Activated naive CD4-positive, alpha-beta T cell treated with anti-CD3 and anti-CD28 coated beads, Interleukin-2, amount 50 U/mL, for 24 hours (primary cell): ENCODE measurements around the gene HCRTR1.
A peak's percentile ranks its signal among the peaks of the same experiment; 100 is the strongest.

ENCODE experiments used
- H3K27ac Mint-ChIP-seq: one replicate; pipeline ENCODE4 v1.8.0; 2021; ENCODE audit warnings: mild to moderate bottlenecking, mixed read lengths
- H3K27me3 Mint-ChIP-seq: one replicate; pipeline ENCODE4 v1.8.0; 2021; ENCODE audit warnings: mixed read lengths
- H3K36me3 Mint-ChIP-seq: one replicate; pipeline ENCODE4 v1.8.0; 2021; ENCODE audit warnings: mixed read lengths
- H3K4me1 Mint-ChIP-seq: one replicate; pipeline ENCODE4 v1.8.0; 2021; ENCODE audit warnings: mixed read lengths
- H3K4me3 Mint-ChIP-seq: one replicate; pipeline ENCODE4 v1.8.0; 2021; ENCODE audit warnings: mild to moderate bottlenecking, mixed read lengths
- H3K9me3 Mint-ChIP-seq: one replicate; pipeline ENCODE4 v1.8.0; 2021; ENCODE audit warnings: mixed read lengths

Gene HCRTR1

GRCh38 chr1:31617218-31617915 lies at the start of gene HCRTR1:
Gene HCRTR1 (plus strand): TSS chr1:31617689. CDS start chr1:31619193, 1,504 bp downstream.
- no peaks in the 10 kb centered on the region for H3K9me3 Mint-ChIP-seq
- peaks cover 1% of the 10 kb centered on the region for H3K36me3 Mint-ChIP-seq
- peaks cover 20% of the 10 kb centered on the region for H3K27me3 Mint-ChIP-seq
- H3K4me1 Mint-ChIP-seq, result peaks cover 9% of the 10 kb centered on the region
- peak within 1 kb of the TSS; percentile 79 for H3K4me3 Mint-ChIP-seq
- no peak within 1 kb of the TSS for H3K27ac Mint-ChIP-seq

DNA sequence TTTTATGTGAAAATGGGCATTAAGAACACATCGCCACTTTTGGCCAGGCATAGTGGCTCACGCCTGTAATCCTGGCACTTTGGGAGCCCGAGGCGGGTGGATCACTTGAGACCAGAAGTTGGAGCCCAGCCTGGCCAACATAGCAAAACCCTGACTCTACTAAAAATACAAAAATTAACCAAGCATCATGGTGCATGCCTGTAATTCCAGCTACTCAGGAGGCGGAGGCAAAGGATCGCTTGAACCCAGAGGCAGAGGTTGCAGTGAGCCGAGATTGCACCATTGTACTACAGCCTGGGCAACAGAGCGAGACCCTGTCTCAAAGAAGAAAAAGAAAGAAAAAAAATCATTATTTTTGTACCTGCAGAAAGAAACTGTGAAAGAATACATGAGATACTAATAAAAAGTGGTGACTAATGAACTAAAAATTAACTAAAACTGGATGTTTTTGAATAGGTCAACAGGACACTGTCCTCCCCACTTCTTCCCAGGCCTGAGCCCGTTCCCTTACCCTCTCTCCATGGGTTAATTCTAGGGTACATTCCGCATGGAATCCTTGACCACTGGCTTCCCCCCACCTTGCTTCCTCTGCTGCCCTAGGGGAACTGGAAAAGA lies 49.4 kb upstream of the HCRTR1 start:
- H3K4me1 Mint-ChIP-seq, result no peaks in the 10 kb centered on the region
- H3K36me3 Mint-ChIP-seq, result no peaks in the 10 kb centered on the region
- peaks cover 3% of the 10 kb centered on the region for H3K27me3 Mint-ChIP-seq
- H3K9me3 Mint-ChIP-seq, result no peaks in the 10 kb centered on the region
- H3K27ac Mint-ChIP-seq, result no peak overlapping the region
- no peak overlapping the region for H3K4me3 Mint-ChIP-seq

- H3K36me3 Mint-ChIP-seq, result no peaks in the 10 kb centered on the region
- H3K4me3 Mint-ChIP-seq, result no peak overlapping the region
- H3K27me3 Mint-ChIP-seq, result peaks cover 2% of the 10 kb centered on the region
- H3K27ac Mint-ChIP-seq, result no peak overlapping the region
- H3K9me3 Mint-ChIP-seq, result no peaks in the 10 kb centered on the region
- no peaks in the 10 kb centered on the region for H3K4me1 Mint-ChIP-seq
Observed at GRCh38 chr1:31568895-31569595, 48.4 kb upstream of the HCRTR1 start.

GRCh38 chr1:31569596-31570173 lies 47.8 kb upstream of the HCRTR1 start:
- H3K4me1 Mint-ChIP-seq, result no peaks in the 10 kb centered on the region
- no peak overlapping the region for H3K4me3 Mint-ChIP-seq
- no peaks in the 10 kb centered on the region for H3K36me3 Mint-ChIP-seq
- H3K27ac Mint-ChIP-seq, result no peak overlapping the region
- H3K9me3 Mint-ChIP-seq, result no peaks in the 10 kb centered on the region
- H3K27me3 Mint-ChIP-seq, result peaks cover 4% of the 10 kb centered on the region

- Mint-ChIP-seq H3K27me3 (peaks cover 4% of the 10 kb centered on the region), H3K27ac (no peak overlapping the region), H3K4me1 (no peaks in the 10 kb centered on the region), H3K4me3 (no peak overlapping the region), H3K9me3 (no peaks in the 10 kb centered on the region), H3K36me3 (no peaks in the 10 kb centered on the region)
Observed at GRCh38 chr1:31570228-31570627, 47.3 kb upstream of the HCRTR1 start.

GRCh38 chr1:31570906-31571305 lies 46.6 kb upstream of the HCRTR1 start:
- Mint-ChIP-seq H3K4me3 (no peak overlapping the region), H3K9me3 (no peaks in the 10 kb centered on the region), H3K36me3 (no peaks in the 10 kb centered on the region), H3K27ac (no peak overlapping the region), H3K27me3 (peaks cover 4% of the 10 kb centered on the region), H3K4me1 (no peaks in the 10 kb centered on the region)

- H3K27ac Mint-ChIP-seq, result no peak overlapping the region
- H3K4me3 Mint-ChIP-seq, result no peak overlapping the region
- no peaks in the 10 kb centered on the region for H3K36me3 Mint-ChIP-seq
- no peaks in the 10 kb centered on the region for H3K9me3 Mint-ChIP-seq
- H3K27me3 Mint-ChIP-seq, result peaks cover 6% of the 10 kb centered on the region
- no peaks in the 10 kb centered on the region for H3K4me1 Mint-ChIP-seq
Observed at GRCh38 chr1:31571340-31572295, 45.9 kb upstream of the HCRTR1 start.

DNA sequence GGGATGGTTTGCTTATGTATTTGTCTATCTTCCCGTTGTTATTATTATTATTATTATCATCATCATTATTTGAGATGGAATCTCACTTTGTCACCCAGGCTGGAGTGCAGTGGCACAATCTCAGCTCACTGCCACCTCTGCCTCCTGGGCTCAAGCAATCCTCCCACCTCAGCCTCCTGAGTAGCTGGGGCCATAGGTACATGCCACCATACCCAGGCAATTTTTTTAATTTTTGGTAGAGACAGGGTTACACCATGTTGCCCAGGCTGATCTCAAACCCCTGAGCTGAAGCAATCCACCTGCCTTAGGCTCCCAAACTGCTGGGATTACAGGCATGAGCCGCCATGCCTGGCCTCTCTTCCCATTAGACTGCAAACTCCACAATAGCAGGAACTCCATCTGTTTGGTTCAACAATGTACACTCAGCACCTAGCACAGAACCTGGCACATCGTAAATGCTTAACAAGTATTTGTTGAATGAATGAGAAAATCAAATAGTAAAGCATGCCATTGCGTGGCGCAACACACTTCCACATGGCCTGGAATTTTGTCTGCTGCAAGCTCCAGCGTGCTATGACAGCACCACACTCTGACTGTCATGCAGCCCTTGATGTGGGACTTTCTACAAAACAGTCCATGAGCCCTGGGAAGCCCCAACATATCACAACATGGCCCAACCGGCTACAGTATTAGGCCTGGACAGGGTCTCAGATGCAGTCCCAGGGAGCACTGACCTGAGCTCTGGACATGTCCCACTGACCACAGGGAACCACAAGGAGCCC lies 45.0 kb upstream of the HCRTR1 start:
- Mint-ChIP-seq H3K27ac (no peak overlapping the region), H3K36me3 (no peaks in the 10 kb centered on the region), H3K27me3 (peaks cover 9% of the 10 kb centered on the region), H3K4me1 (no peaks in the 10 kb centered on the region), H3K4me3 (no peak overlapping the region), H3K9me3 (no peaks in the 10 kb centered on the region)

DNA sequence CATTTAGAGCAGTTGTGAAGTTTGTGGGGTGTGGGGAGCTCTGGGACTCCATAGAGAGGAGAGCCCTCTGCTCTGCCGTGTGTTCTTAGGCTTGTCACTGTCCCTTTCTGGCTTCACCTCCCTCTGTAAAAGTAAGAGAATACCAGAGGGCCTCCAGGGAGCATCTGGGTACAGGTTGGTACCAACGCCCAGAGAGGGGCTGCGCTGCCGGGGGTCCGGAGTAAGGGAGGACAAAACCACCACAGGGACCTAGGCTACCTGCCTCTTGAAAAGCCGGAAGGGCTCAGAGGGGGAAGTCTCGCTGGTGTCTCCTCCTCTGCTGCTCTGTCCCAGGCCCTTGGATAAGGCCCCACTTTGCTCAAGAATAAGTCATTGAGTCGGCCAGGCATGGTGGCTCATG lies 44.2 kb upstream of the HCRTR1 start:
- Mint-ChIP-seq H3K4me3 (no peak overlapping the region), H3K4me1 (no peaks in the 10 kb centered on the region), H3K27ac (no peak overlapping the region), H3K27me3 (peaks cover 10% of the 10 kb centered on the region), H3K36me3 (no peaks in the 10 kb centered on the region), H3K9me3 (no peaks in the 10 kb centered on the region)

GRCh38 chr1:31574749-31575368 lies 42.6 kb upstream of the HCRTR1 start:
- Mint-ChIP-seq H3K36me3 (no peaks in the 10 kb centered on the region), H3K27me3 (peaks cover 10% of the 10 kb centered on the region), H3K9me3 (no peaks in the 10 kb centered on the region), H3K4me1 (no peaks in the 10 kb centered on the region), H3K27ac (no peak overlapping the region), H3K4me3 (no peak overlapping the region)

DNA sequence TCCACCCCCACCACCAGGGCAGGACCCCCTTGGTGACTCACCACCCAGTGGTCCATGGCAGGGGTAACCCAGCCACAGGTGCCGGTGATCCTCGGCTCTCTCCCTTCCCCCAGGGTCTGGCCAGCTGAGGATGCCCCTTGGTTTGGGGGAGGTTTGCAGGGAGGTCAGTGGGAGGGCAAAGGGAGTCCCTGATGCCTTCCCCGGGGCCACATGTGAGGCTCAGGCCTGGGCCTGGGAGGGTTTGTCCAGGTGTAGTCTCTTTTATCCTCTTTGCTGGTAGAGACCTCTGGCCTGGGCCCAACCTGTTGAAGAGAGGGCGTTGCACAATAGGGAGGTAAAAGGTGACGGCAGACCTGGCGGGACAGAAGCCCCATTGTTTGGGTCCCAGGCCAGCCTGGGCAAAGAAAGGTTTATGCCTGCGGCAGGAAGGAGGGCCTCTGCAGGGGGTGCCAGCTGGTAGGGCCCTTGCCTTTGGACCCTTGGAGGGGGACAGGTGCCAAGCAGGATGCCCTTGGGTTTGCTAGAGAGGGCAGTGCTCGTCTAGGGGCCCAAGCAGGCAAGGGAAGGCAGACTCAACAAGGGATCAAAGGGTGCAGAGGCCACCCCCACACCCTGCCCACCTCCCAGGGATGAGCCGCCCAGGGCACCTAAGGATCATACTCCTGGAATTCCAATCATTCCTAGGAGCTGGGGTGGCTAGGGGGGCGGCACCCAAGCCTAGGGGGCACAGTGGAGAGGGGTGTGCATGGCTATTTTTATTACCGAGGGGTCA lies 41.9 kb upstream of the HCRTR1 start:
- Mint-ChIP-seq H3K27ac (no peak overlapping the region), H3K27me3 (peaks cover 10% of the 10 kb centered on the region), H3K9me3 (no peaks in the 10 kb centered on the region), H3K4me1 (no peaks in the 10 kb centered on the region), H3K4me3 (no peak overlapping the region), H3K36me3 (no peaks in the 10 kb centered on the region)

- no peaks in the 10 kb centered on the region for H3K36me3 Mint-ChIP-seq
- H3K4me3 Mint-ChIP-seq, result no peak within 1 kb of the TSS
- H3K27ac Mint-ChIP-seq, result peak within 1 kb of the TSS; percentile 41
- H3K27me3 Mint-ChIP-seq, result peaks cover 10% of the 10 kb centered on the region
- no peaks in the 10 kb centered on the region for H3K4me1 Mint-ChIP-seq
- no peaks in the 10 kb centered on the region for H3K9me3 Mint-ChIP-seq
Observed at GRCh38 chr1:31576201-31576669, 41.3 kb upstream of the HCRTR1 start, which contains the start of gene TINAGL1. Gene TINAGL1 (plus strand): TSS chr1:31576515. CDS start chr1:31577149, 634 bp downstream.

DNA sequence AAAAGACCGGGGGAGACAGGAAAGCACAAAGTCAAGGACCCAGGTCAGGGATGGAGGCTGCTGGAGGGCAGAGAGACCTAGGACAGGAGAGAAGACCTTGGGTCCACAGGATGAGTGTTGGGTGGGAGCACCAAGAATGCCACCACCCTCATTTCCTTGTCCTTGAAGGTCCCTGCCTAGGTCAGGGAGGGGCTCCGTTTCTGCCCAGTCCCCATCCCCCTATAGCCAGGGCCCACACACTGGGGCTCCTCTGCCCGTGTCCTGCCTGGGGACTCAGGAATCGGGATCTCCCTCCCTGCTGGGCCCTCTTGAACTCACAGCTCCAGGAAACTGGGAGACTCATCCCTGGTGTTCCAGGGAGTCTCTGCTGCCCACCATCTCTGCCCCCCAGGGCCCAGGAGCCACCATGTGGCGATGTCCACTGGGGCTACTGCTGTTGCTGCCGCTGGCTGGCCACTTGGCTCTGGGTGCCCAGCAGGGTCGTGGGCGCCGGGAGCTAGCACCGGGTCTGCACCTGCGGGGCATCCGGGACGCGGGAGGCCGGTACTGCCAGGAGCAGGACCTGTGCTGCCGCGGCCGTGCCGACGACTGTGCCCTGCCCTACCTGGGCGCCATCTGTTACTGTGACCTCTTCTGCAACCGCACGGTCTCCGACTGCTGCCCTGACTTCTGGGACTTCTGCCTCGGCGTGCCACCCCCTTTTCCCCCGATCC lies 40.6 kb upstream of the HCRTR1 start:
- H3K4me1 Mint-ChIP-seq, result no peaks in the 10 kb centered on the region
- H3K36me3 Mint-ChIP-seq, result no peaks in the 10 kb centered on the region
- H3K4me3 Mint-ChIP-seq, result no peak overlapping the region
- H3K27ac Mint-ChIP-seq, result peak overlapping the region; percentile 41
- H3K9me3 Mint-ChIP-seq, result no peaks in the 10 kb centered on the region
- peaks cover 10% of the 10 kb centered on the region for H3K27me3 Mint-ChIP-seq
